Measurements from ENCODE around the gene FAXC. TPM values are rescaled to one million over a fixed set of nuclear protein-coding genes. Genes with fewer than 3 reads are reported as not detected.
A peak's percentile ranks its signal among the peaks of the same experiment; 100 is the strongest.

Gene FAXC
- polyA plus RNA-seq (2013, experiment 1 of 2): 0.83 TPM
- polyA plus RNA-seq (2013, experiment 2 of 2): 0.88 TPM

DNA sequence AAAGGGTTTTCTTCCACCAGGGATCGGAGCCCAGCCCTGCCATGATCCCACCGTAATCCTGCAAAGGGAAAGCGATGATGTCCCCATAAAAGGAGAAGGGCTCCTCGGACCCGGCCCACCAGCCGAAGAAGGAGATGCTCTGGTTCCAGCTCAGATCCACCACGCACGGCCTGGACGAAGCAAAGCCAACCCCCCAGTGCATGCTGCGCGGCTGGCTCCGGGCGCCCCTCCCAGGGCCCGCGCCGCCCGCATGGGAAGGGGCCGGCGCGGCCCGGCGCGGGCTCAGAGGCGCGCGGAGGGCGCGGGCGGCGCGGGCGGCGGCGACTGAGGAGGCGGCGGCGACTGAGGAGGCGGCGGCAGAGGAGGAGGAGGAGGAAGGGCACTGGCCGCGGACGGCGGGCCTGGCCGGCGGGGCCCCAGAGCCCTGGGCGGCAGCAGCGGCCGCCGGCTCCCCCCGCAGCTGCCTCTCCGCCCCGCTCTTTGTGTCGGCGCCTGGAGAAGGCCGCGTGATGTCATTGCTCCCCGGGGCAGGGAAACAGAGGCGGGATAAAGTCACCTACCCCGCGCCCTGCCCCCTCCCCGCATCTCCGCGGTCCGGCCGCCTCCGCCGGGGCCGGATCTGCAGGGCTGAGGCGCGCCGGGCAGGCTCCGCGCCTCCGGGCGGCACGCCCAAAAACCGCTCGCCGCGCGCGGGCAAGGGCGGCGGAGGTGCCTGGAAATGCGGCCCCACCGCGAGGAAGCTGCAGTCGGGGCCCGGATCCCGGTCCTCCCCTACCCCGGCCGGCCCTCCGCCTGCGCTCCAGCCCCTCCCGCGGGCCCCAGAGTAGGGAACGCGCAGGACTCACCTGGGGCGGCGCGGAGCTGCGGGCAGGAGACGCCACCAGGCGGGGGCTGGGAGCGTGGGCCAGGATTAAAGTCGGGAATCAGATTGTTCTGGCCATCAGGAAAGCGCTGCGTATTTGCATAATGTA lies at the start of gene FAXC:
TSS of gene FAXC (minus strand) at position 504 of the 971 bp plus-strand sequence. CDS start at position 202, 302 bp downstream.
- DNase-seq: peak; percentile 11
- Histone ChIP-seq H3K36me3 (ENCODE audit: control insufficient read depth in 1 of 2, insufficient read depth in 2 of 2, low read depth in 1 of 2, low read length in 2 of 2) (no peaks in the 10 kb centered on the region), H3K14ac (ENCODE audit: low read length in 2 of 2) (peak within 1 kb of the TSS in 1 of 2 experiments; percentile 41), H3K27me3 (ENCODE audit: control insufficient read depth in 1 of 2, insufficient read depth in 1 of 2, low read length in 2 of 2) (peaks cover 14 to 47% of the 10 kb centered on the region in 2 experiments), H2BK5ac (ENCODE audit: low read depth, low read length, poor library complexity, severe bottlenecking) (no peak within 1 kb of the TSS), H3K27ac (ENCODE audit: low read length, poor library complexity, severe bottlenecking) (no peak within 1 kb of the TSS), H4K91ac (ENCODE audit: low read length) (no peak within 1 kb of the TSS), H3K4ac (ENCODE audit: low read depth in 1 of 2, low read length in 2 of 2) (peak within 1 kb of the TSS in 1 of 2 experiments; percentile 51), H2AK5ac (ENCODE audit: low read length, severe bottlenecking) (no peak within 1 kb of the TSS), H2AFZ (ENCODE audit: low read depth, low read length) (peak within 1 kb of the TSS; percentile 82), H3K4me3 (ENCODE audit: insufficient read depth in 1 of 2, low read depth in 1 of 2, low read length in 2 of 2) (peak within 1 kb of the TSS; percentile 70 to 83), H3K23ac (ENCODE audit: low read length in 2 of 2) (no peak within 1 kb of the TSS), H3K4me1 (ENCODE audit: control insufficient read depth, insufficient read depth, low read depth, low read length) (peaks cover 7% of the 10 kb centered on the region), H2BK12ac (ENCODE audit: low read length in 2 of 2) (peak within 1 kb of the TSS in 1 of 2 experiments; percentile 72), H2BK15ac (ENCODE audit: low read depth, poor library complexity, severe bottlenecking) (peak within 1 kb of the TSS; percentile 38), H2BK120ac (ENCODE audit: low read depth, low read length) (peak within 1 kb of the TSS; percentile 59), H3K79me1 (replicated peaks; ENCODE audit: low read length, poor library complexity, severe bottlenecking) (peaks cover 2% of the 10 kb centered on the region), H3K18ac (ENCODE audit: low read depth in 1 of 2, low read length in 2 of 2) (peak within 1 kb of the TSS; percentile 9 to 62), H3K9me3 (ENCODE audit: control insufficient read depth, low read length) (no peaks in the 10 kb centered on the region), H3K9ac (ENCODE audit: low read length) (peak within 1 kb of the TSS; percentile 60), H3K4me2 (ENCODE audit: low read length, poor library complexity, severe bottlenecking) (peak within 1 kb of the TSS; percentile 98), H4K8ac (ENCODE audit: low read length) (no peak within 1 kb of the TSS)
- under 1% methylated on average over 66 of the region's 108 CpGs for WGBS

DNA sequence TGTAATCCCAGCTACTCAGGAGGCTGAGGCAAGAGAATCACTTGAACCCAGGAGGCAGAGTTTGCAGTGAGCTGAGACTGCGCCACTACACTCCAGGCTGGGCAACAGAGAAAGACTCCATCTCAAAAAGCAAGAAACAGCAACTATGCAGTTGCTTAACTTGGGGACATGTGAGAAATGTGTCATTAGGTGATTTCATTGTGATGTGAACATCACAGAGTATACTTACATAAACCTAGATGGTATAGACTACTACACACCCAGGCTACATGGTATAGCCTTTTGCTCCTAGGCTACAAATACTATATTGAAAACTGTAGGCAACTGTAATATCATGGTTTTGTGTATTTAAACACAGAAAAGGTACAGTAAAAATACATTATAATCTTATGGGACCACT lies 47.8 kb upstream of the FAXC start:
- no peak overlapping the region for H2AFZ ChIP-seq (ENCODE audit: low read depth, low read length)
- peaks cover 2% of the 10 kb centered on the region for H3K4me1 ChIP-seq (ENCODE audit: control insufficient read depth, insufficient read depth, low read depth, low read length)
- WGBS: 38% methylated on average over 1 of the region's 1 CpG
- no peak overlapping the region for H2AK5ac ChIP-seq (ENCODE audit: low read length, severe bottlenecking)
- no peak overlapping the region for H3K23ac ChIP-seq (ENCODE audit: low read length in 2 of 2)
- H2BK5ac ChIP-seq (ENCODE audit: low read depth, low read length, poor library complexity, severe bottlenecking): no peak overlapping the region
- H3K4ac ChIP-seq (ENCODE audit: low read depth in 1 of 2, low read length in 2 of 2): no peak overlapping the region
- no peak overlapping the region for H3K14ac ChIP-seq (ENCODE audit: low read length in 2 of 2)
- no peak overlapping the region for H3K4me2 ChIP-seq (ENCODE audit: low read length, poor library complexity, severe bottlenecking)
- DNase-seq: no peak
- peaks cover 6 to 50% of the 10 kb centered on the region in 2 experiments for H3K36me3 ChIP-seq (ENCODE audit: control insufficient read depth in 1 of 2, insufficient read depth in 2 of 2, low read depth in 1 of 2, low read length in 2 of 2)
- H2BK15ac ChIP-seq (ENCODE audit: low read depth, poor library complexity, severe bottlenecking): no peak overlapping the region
- no peak overlapping the region for H3K9ac ChIP-seq (ENCODE audit: low read length)
- H3K79me1 ChIP-seq (replicated peaks; ENCODE audit: low read length, poor library complexity, severe bottlenecking): peaks cover 1% of the 10 kb centered on the region
- H4K91ac ChIP-seq (ENCODE audit: low read length): no peak overlapping the region
- H2BK120ac ChIP-seq (ENCODE audit: low read depth, low read length): no peak overlapping the region
- H3K4me3 ChIP-seq (ENCODE audit: insufficient read depth in 1 of 2, low read depth in 1 of 2, low read length in 2 of 2): no peak overlapping the region
- no peak overlapping the region for H2BK12ac ChIP-seq (ENCODE audit: low read length in 2 of 2)
- no peak overlapping the region for H3K27ac ChIP-seq (ENCODE audit: low read length, poor library complexity, severe bottlenecking)
- no peak overlapping the region for H3K18ac ChIP-seq (ENCODE audit: low read depth in 1 of 2, low read length in 2 of 2)
- no peaks in the 10 kb centered on the region for H3K27me3 ChIP-seq (ENCODE audit: control insufficient read depth in 1 of 2, insufficient read depth in 1 of 2, low read length in 2 of 2)
- H4K8ac ChIP-seq (ENCODE audit: low read length): no peak overlapping the region
- H3K9me3 ChIP-seq (ENCODE audit: control insufficient read depth, low read length): no peaks in the 10 kb centered on the region

DNA sequence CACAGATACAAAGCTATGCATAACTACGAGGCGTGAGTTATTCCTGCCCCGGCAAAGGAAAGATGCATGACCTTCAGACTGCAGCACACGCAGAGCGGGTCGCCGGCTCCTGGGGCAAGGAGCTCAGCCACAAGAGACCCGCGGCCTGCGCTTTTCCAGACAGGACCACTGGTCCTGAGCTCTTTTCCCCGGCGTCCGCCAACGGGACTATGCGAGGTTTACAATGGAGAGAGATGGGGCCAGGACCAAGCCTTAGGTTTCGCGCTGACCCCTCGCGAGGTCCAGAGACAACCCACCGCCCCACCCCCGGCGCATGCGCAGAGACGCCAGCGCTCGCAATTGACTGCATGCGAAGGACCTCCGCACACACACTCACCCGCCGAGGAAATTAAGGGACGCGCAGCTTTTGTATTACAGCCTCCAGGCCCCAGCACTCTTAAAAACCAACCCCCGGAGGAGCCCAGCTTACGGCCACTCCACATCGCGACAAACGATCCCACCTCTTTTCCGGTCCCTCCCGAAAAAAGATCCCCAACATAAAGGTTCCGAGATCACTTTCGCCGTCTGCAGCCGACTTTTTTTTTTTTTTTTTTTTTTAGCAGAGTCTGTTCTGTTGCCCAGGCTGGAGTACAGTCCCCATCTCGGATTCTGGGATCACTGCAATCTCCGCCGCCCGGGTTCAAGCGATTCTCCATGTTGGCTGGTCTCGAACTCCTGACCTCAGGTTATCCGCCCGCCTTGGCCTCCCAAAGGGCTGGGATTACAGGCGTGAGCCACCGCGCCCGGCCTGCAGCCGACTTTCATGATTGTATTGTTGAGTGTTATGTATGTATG lies 44.4 kb upstream of the FAXC start, which contains the start of gene COQ3:
TSS of gene COQ3 (minus strand) at position 498 of the 834 bp plus-strand sequence. CDS start at position 482, 16 bp downstream.
- peak within 1 kb of the TSS; percentile 96 for H4K8ac ChIP-seq (ENCODE audit: low read length)
- H3K36me3 ChIP-seq (ENCODE audit: control insufficient read depth in 1 of 2, insufficient read depth in 2 of 2, low read depth in 1 of 2, low read length in 2 of 2): peaks cover 2 to 17% of the 10 kb centered on the region in 2 experiments
- peak within 1 kb of the TSS; percentile 96 for H3K4me2 ChIP-seq (ENCODE audit: low read length, poor library complexity, severe bottlenecking)
- WGBS: 9% methylated on average over 51 of the region's 56 CpGs
- no peak within 1 kb of the TSS for H2BK12ac ChIP-seq (ENCODE audit: low read length in 2 of 2)
- H4K91ac ChIP-seq (ENCODE audit: low read length): peak within 1 kb of the TSS; percentile 68
- H3K9ac ChIP-seq (ENCODE audit: low read length): peak within 1 kb of the TSS; percentile 93
- H3K18ac ChIP-seq (ENCODE audit: low read depth in 1 of 2, low read length in 2 of 2): peak within 1 kb of the TSS; percentile 77 to 96
- peak within 1 kb of the TSS; percentile 86 for H3K4me3 ChIP-seq (ENCODE audit: insufficient read depth in 1 of 2, low read depth in 1 of 2, low read length in 2 of 2)
- peak within 1 kb of the TSS; percentile 85 for H2AFZ ChIP-seq (ENCODE audit: low read depth, low read length)
- H2BK15ac ChIP-seq (ENCODE audit: low read depth, poor library complexity, severe bottlenecking): peak within 1 kb of the TSS; percentile 60
- H3K27me3 ChIP-seq (ENCODE audit: control insufficient read depth in 1 of 2, insufficient read depth in 1 of 2, low read length in 2 of 2): no peaks in the 10 kb centered on the region
- peak within 1 kb of the TSS; percentile 14 for H2BK5ac ChIP-seq (ENCODE audit: low read depth, low read length, poor library complexity, severe bottlenecking)
- peak within 1 kb of the TSS in 1 of 2 experiments; percentile 52 for H3K23ac ChIP-seq (ENCODE audit: low read length in 2 of 2)
- H3K14ac ChIP-seq (ENCODE audit: low read length in 2 of 2): no peak within 1 kb of the TSS
- DNase-seq: peak; percentile 88
- no peak within 1 kb of the TSS for H2AK5ac ChIP-seq (ENCODE audit: low read length, severe bottlenecking)
- peak within 1 kb of the TSS in 1 of 2 experiments; percentile 80 for H3K4ac ChIP-seq (ENCODE audit: low read depth in 1 of 2, low read length in 2 of 2)
- peaks cover 5% of the 10 kb centered on the region for H3K79me1 ChIP-seq (replicated peaks; ENCODE audit: low read length, poor library complexity, severe bottlenecking)
- peaks cover 2% of the 10 kb centered on the region for H3K4me1 ChIP-seq (ENCODE audit: control insufficient read depth, insufficient read depth, low read depth, low read length)
- H3K27ac ChIP-seq (ENCODE audit: low read length, poor library complexity, severe bottlenecking): peak within 1 kb of the TSS; percentile 95
- H2BK120ac ChIP-seq (ENCODE audit: low read depth, low read length): peak within 1 kb of the TSS; percentile 77
- H3K9me3 ChIP-seq (ENCODE audit: control insufficient read depth, low read length): no peaks in the 10 kb centered on the region

All from mesenchymal stem cell (in vitro differentiated cells and primary cell).